Renal cortical epithelial cell (primary cell): Measurements from ENCODE around the gene TEX29. TPM values are rescaled to one million over a fixed set of nuclear protein-coding genes. Genes with fewer than 3 reads are reported as not detected.

Experiments used
- DNase-seq: peaks from one replicate; pipeline ENCODE4 v3.0.0-alpha.2; 2011; ENCODE audit warnings: low read depth
- total RNA-seq: library from RNA; depleted of rRNA; stranded (reverse); fragments of >200 nt; gene quantifications from 2 replicates; pipeline ENCODE4 v1.2.3, GENCODE V29; 2014

Gene TEX29
- total RNA-seq, result not detected in 2 replicates

DNA sequence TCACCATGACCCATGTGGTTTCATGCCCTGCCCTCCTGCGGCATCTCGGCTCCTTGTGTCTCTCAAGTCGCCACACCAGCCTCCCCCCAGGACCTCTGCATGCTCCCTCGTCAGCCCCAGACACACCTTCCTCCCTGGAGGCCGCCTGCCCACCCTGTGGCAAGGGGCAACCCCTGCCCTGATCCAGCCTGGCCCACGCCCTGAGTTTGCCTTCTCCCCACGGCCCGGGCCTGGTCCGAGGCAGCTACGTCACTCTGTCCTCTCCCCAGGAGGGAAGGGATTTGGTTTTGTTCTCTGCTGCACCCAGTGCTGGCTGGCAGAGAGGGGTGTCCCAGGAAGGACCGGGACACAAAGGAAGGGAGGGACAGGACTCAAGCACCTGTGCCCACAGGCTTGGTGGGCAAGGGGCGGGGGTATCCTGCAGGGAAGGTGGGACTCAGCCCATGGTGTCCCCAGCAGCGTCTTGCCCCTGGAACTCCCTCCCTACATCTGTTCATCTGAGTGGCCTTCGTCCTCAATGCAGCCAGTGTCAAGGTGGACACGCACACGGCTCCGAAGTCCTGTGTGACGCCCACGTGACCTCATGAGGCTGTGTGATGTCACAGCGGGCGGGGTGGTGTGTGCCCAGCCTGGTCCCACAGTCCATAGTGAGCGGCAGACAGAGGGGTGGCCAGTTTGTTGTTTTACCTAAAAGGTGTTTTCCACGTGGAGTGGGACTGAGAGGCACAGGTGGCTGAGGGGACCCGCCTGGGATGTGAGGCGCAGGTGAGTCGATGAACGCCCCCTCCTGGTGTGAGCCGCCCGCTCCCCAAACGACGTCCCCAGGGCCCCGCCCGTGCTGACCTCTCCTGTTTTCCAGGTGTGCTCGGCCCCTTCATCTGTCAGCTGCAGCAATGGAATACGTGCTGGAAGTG, at the start of gene TEX29:
TSS of gene TEX29 (plus strand) at position 645 of the 914 bp plus-strand sequence. CDS start at position 894, 249 bp downstream.
- no peak for DNase-seq

- DNase-seq, result no peak
Measured at GRCh38 chr13:111270765-111271698, 49.4 kb upstream of the TEX29 start.

DNA sequence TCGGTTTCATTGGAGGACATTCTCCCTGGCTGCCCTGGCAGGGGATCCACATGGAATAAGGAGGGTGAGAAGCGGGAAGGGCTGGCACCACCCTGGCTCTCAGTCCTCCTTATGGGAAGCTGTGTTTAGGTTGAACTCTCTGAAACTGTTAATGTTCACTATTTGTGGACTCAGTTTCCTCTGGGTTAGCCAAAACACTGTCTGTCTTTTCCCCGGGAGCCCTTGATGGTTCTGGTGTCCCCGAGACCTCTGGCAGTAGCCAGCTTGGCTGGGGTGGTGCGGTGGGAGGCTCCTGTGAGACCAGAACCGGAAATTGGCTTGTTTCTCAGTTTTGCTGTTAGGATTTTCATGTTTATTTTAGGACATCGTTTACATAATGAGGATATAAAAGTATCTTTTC, 48.3 kb upstream of the TEX29 start:
- DNase-seq, result no peak

DNA sequence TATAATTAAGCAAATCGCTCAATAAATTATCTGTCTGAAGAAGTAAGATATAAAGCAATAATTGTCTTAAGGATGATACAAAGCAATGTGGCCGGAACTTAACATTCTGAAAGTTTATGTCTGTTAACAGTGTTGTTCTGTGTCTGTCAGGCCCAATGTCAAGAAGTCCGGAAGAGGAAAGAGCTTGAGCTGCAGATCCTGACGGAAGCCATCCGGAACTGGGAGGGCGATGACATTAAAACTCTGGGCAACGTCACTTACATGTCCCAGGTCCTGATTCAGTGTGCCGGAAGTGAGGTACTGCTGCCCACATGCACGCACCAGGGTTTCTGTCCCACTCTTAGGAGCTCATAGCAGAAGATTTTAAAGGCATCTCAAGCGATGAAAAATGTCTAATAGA, 45.1 kb upstream of the TEX29 start:
- no peak for DNase-seq

DNA sequence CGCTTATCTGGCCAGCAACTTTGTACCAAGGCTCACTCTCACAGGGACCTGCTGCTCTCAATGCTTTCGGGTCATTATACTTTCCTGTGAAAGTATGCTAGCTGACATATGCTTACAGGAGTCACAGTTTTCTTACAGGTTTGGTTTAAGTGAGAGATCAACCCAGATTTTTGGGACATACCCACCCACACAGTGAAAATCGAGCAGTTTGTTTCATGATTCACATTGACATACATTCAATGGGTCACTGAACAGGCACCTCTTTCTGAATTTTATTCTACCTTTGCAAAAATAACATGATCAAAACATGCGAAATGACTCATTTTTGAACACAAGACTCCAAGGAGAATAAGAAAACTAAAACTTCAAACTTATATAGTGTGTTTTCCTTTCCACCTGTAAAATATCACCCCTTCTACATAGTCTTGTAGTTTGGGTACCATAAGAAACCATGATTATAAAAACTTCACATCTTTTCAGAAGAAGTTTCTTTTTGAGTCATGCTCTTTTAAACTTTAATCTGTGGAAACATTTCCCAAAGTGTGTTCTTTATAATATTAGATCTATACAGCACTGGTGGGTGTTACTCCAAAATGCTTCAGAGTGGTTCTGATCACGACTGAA, 44.3 kb upstream of the TEX29 start:
- peak; percentile 22 for DNase-seq

DNA sequence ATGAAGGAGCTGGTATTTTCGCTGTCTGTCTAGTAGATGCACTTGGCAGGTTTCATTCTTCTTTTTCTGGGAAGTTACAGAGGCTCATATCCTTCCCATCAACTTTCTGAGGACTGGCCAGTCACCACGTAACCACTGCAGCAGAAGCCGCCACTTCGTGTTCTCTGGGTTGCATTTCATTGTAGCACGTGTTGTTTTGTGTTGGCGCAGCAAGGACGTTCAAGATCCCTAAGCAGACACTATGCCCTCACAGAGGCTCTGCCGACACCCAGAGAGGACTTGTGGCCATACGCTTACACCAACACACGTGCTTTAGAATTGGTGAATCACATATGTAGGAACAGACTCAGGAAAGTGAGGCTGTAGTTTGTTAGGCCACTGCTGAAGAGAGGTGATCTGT, 42.2 kb upstream of the TEX29 start:
- DNase-seq, result no peak

- no peak for DNase-seq
Measured at GRCh38 chr13:111278743-111279652, 41.4 kb upstream of the TEX29 start.

DNA sequence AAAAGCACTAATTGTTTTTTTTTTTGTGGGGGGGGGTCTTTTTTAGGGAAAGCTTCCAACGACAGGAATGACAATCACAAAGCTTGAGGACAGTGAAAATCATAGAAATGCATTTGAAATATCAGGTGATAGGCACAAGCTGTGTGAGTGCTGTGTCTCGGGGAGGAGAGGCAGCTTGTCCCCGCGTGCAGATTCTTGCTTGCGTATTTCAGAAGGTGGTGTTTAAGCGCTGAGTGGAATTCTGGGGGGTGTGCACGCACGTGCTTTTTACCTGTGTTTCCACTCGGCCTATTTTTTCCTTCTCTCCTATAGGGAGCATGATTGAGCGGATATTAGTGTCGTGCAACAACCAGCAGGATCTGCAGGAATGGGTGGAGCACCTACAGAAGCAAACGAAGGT, 40.2 kb upstream of the TEX29 start:
- DNase-seq, result no peak

DNA sequence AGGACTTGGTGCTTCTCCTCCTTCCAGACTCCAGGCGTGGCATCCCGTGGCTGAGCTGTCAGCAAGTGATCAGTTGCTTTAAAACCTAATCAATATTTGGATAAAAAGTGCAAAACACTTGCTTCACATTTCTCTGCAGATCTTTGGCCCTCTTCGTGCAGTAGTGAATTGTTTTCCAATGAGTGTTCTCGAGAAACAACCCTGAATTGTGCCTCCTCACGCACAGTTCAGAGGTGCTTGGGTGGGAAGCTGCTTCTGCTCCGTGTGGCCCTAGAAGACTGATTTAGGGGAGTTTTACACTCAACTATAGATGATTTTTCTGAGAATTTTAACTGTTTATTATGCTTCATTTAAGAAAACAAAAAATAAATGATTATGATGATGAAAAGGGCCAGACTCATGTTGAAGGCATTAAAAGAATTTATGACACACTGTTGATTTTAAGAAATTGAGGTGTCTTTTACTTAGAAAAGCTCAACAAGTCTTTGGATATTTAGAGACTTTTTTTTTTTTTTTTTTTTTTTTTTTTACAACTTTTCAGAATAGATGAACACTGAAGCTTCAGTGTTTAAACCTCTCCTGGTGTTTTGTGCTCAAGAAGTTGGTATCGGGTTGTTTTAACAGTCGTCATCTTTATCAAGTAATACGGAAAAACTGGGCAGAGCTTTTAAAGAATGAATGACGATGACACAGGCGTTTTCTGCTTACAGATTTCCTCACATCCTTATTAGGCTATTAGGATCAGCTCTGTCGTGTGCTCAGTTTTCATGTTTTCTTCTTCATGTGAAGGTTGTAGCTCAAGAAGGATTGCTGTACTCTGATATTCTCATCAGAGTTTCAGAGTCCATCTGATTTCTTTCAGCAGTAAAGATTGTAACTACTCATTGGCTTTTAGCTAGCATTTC, 39.5 kb upstream of the TEX29 start:
- DNase-seq, result no peak

DNA sequence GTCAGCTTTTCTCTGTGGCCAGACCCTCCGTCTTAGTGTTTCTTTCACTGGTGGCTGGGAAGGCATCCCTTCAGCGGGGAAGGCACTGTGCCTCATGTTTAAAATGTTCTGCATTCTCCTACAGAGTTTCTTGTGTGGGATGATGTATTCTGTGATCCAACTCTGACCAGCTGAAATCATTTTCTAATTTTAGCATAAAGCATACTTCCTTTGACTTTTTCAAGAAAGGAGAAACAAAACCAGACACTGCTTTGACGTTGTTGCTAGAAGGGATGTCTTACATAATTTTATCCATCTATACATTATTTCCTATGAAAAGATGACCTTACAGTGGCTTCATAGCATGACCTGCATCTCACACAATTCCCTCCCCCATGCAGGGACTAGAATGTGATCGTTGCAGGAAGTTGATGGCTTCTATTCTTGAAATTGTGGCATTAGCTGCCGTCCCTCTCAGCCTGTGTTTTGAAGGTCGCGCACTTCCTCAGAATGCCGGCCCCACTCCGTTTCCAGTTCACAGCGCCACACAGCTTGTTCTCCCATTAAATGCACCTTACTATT, 38.6 kb upstream of the TEX29 start:
- no peak for DNase-seq

DNA sequence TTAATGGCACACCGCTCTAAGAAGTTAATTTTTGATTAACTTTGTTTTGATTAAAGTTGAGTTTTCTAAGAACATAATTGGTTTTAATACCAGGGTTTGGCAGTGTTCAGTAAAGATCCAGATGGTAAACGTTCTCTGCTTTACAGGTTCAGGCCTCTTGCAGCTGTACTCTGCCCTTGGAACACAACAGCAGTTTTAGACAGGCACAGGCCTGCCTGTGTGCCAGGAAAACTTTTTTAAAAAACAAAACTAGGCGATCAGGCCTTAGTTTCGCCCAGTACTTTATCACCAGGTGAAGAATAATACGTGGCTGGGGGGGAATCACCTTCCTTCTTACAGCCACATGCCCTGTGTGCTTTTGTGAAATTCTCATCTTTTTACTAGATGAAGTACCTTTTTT, 38.0 kb upstream of the TEX29 start:
- no peak for DNase-seq

DNA sequence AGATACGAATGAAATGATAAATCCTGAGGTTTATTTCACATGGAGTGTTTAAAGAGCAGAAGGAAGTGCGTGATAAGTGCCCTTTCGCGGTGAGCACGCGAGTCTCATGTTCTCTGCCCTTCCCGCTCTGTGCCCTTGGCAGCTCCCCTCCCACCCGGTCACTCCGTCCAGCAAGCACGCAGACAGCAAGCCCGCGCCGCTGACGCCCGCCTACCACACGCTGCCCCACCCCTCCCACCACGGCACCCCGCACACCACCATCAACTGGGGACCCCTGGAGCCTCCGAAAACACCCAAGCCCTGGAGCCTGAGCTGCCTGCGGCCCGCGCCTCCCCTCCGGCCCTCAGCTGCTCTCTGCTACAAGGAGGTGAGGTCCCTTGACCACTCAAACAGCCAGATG, 37.4 kb upstream of the TEX29 start:
- no peak for DNase-seq

GRCh38 chr13:111283457-111283856, 37.0 kb upstream of the TEX29 start:
- DNase-seq, result no peak

DNA sequence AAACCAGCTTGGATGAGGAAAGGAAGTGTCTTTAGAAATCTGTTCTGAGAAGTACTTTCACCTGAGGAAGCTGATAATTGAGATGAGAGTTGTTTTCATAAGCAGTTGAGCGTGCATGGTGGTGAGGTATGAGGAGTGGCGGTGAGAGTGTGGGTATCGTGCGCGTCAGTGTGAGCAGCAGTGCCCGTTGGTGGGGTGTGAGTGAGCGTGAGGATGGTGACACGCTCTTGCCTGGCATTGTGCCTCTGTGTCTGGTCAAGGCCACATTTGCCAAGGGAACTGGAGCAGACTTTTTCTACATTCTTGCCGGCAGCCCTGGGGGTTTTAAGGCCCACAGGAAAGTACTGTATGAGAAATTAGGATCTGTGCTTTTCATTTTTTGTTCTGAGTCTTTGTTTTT, 36.5 kb upstream of the TEX29 start:
- DNase-seq, result no peak

DNA sequence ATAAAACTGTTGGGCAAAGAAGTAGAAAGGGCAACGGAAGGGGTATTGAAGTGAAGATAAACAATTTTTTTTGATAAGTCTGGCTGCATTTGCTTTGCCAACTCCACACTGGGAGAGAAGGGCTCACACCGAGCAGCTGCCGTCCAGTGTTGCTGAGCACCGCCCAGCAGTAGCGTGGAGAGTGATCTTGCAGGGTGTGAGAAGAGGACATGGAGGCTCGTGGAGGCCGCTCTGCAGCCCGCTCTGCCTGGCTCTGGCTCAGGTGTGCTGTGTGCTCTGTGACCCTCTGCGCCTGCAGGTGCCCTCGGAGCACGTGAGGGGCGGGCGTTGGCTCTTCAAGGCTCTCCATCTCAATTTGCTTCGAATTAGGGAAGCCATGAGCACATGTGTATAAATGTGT, 35.9 kb upstream of the TEX29 start:
- DNase-seq, result no peak

GRCh38 chr13:111286162-111286561, 34.3 kb upstream of the TEX29 start:
- no peak for DNase-seq

DNA sequence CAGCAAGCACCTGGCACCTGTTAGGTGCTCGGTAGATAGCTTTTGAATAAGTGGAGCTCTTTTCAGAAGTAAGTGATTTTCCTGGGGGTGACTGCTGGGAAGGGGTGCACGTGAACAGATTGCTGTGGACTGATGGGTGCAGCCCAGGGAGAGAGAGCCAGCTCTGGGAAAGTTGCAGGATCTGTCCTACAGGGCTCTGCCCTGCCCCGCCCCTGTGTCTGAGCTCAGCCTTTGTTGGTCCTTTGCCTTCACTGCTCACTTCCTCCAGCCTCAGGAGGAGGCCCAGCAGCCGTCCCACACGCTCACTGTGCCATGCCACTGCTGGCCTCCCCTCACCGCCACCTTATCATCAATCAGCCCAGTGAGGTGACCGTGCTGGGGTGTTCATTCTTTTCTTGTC, 33.7 kb upstream of the TEX29 start:
- no peak for DNase-seq

GRCh38 chr13:111287201-111287600, 33.2 kb upstream of the TEX29 start:
- DNase-seq, result no peak

- no peak for DNase-seq
Measured at GRCh38 chr13:111288276-111288675, 32.2 kb upstream of the TEX29 start.

DNA sequence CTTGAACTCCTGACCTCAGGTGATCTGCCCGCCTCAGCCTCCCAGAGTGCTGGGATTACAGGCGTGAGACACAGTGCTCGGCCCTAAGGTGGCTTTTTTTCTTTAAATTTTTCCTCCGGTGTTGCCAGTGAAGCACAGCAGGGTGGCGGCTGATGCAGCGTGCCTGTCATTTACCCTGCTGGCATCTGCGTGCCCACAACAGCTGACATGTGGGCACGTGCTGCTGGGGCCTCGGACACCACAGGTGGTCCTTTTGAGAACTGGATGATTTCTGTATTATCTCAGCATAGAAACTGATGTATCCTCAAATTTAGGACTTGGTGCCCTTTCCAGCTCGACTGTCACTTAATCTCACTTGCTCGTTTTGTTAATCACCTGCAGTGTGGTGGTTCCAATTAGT, 31.2 kb upstream of the TEX29 start:
- DNase-seq, result no peak
